ENCODE measurements around the gene NECTIN1. TPM values are rescaled to one million over a fixed set of nuclear protein-coding genes. Genes with fewer than 3 reads are reported as not detected.
A peak's percentile ranks its signal among the peaks of the same experiment; 100 is the strongest.

Gene NECTIN1
- total and polyA plus RNA-seq, 4 donors = 4.7 to 18.3 (median 7.3) TPM

- no peak for ATAC-seq (ENCODE audit: insufficient read depth, low FRiP score)
- Histone ChIP-seq H3K27me3 (ENCODE audit: control insufficient read depth in 3 of 3, insufficient read depth in 3 of 3, low read length in 2 of 3) (no peaks in the 10 kb centered on the region), H3K9ac (ENCODE audit: insufficient read depth in 1 of 2, low read length in 2 of 2) (no peak overlapping the region), H3K9me3 (ENCODE audit: control insufficient read depth in 4 of 4, insufficient read depth in 3 of 4, low read length in 3 of 4) (no peaks in the 10 kb centered on the region), H3K36me3 (ENCODE audit: control insufficient read depth in 4 of 4, insufficient read depth in 4 of 4, low read length in 4 of 4) (no peaks in the 10 kb centered on the region), H3K4me1 (ENCODE audit: control insufficient read depth in 5 of 5, insufficient read depth in 5 of 5, low read length in 5 of 5) (peaks cover 0 to 9% (median 0%) of the 10 kb centered on the region in 5 donors), H3K27ac (ENCODE audit: low read depth in 1 of 2, low read length in 1 of 2) (no peak overlapping the region), H3K4me3 (no peak overlapping the region)
- no peak for TF ChIP-seq CTCF (IDR thresholded peaks at IDR 0.05; ENCODE audit: control extremely low read depth, extremely low read depth)
- WGBS, 2 donors = 76 to 86% methylated on average over 9 of the region's 9 CpGs
- peak; percentile 59 to 76 (median 72) for DNase-seq
Observed at GRCh38 chr11:119664063-119664572, 64.9 kb downstream of the NECTIN1 start.

DNA sequence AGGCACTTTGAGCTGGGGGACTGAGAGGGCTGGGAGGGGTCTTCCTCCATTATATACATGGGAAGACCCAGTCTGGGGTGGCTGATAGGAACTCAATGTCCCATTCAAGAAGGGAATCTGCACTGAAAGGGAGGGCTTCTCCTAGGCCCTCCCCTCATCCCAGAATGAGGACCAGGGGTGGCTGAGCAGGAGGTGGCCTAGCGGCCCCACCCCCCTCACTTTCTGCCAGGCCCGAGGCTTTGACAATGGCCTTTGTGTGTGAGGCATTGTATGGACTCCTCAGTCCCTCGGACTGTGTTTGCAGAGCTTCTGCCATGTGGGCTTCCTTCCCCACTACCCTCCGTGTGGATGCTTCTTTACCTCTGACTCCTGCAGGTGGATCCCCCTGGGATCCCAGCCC is 65.7 kb downstream of the NECTIN1 start:
- TF ChIP-seq CTCF (IDR thresholded peaks at IDR 0.05; ENCODE audit: control extremely low read depth, extremely low read depth) = no peak
- peaks cover 0 to 9% (median 0%) of the 10 kb centered on the region in 5 donors for H3K4me1 ChIP-seq (ENCODE audit: control insufficient read depth in 5 of 5, insufficient read depth in 5 of 5, low read length in 5 of 5)
- H3K4me3 ChIP-seq = no peak overlapping the region
- H3K27me3 ChIP-seq (ENCODE audit: control insufficient read depth in 3 of 3, insufficient read depth in 3 of 3, low read length in 2 of 3) = no peaks in the 10 kb centered on the region
- ATAC-seq (ENCODE audit: insufficient read depth, low FRiP score) = no peak
- H3K36me3 ChIP-seq (ENCODE audit: control insufficient read depth in 4 of 4, insufficient read depth in 4 of 4, low read length in 4 of 4) = no peaks in the 10 kb centered on the region
- DNase-seq = no peak
- H3K9me3 ChIP-seq (ENCODE audit: control insufficient read depth in 4 of 4, insufficient read depth in 3 of 4, low read length in 3 of 4) = no peaks in the 10 kb centered on the region
- no peak overlapping the region for H3K9ac ChIP-seq (ENCODE audit: insufficient read depth in 1 of 2, low read length in 2 of 2)
- 81 to 82% methylated on average over 4 of the region's 4 CpGs for WGBS, 2 donors
- no peak overlapping the region for H3K27ac ChIP-seq (ENCODE audit: low read depth in 1 of 2, low read length in 1 of 2)

DNA sequence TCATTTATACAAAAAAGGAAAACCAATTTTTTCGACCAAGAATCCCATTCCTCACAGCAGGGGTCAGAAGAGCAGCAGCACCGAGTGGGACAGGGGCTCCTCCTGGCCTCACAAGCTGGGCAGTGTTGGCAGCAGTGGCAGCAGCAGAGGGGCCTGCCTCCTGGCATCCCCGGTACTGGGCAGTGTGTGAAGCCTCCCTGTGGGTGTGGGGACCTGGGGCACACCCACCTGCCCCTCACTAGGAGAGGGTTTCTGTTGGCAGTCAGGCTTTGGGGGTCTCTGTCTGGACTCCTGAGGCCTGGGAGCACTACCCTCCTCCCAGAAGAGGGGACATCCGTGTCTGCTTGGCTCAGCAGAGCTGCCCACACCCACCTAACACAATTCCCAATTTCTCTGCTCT is 67.8 kb downstream of the NECTIN1 start:
- H3K4me3 ChIP-seq = no peak overlapping the region
- no peaks in the 10 kb centered on the region for H3K36me3 ChIP-seq (ENCODE audit: control insufficient read depth in 4 of 4, insufficient read depth in 4 of 4, low read length in 4 of 4)
- H3K9ac ChIP-seq (ENCODE audit: insufficient read depth in 1 of 2, low read length in 2 of 2) = no peak overlapping the region
- TF ChIP-seq CTCF (IDR thresholded peaks at IDR 0.05; ENCODE audit: control extremely low read depth, extremely low read depth) = no peak
- no peak for ATAC-seq (ENCODE audit: insufficient read depth, low FRiP score)
- H3K27me3 ChIP-seq (ENCODE audit: control insufficient read depth in 3 of 3, insufficient read depth in 3 of 3, low read length in 2 of 3) = no peaks in the 10 kb centered on the region
- H3K4me1 ChIP-seq (ENCODE audit: control insufficient read depth in 5 of 5, insufficient read depth in 5 of 5, low read length in 5 of 5) = peaks cover 0 to 9% (median 0%) of the 10 kb centered on the region in 5 donors
- H3K27ac ChIP-seq (ENCODE audit: low read depth in 1 of 2, low read length in 1 of 2) = no peak overlapping the region
- 75 to 81% methylated on average over 4 of the region's 4 CpGs for WGBS, 2 donors
- no peak for DNase-seq
- H3K9me3 ChIP-seq (ENCODE audit: control insufficient read depth in 4 of 4, insufficient read depth in 3 of 4, low read length in 3 of 4) = no peaks in the 10 kb centered on the region

Data from lung (tissue), 12 donors.